Adrenal gland (tissue), 12 donors: ENCODE measurements around the gene WBP1L. TPM values are rescaled to one million over a fixed set of nuclear protein-coding genes. Genes with fewer than 3 reads are reported as not detected.
"Not testable (repeated sequence)": the region's sequence is repeated elsewhere in the genome, so short reads cannot be mapped to it uniquely, and the experiment has no call there.

Experiments used
- DNase-seq, 7 donors: peaks; one replicate each; pipeline ENCODE4 v3.0.0-alpha.2; 2019 to 2020
- H3K27ac ChIP-seq, 5 donors: fragments of 200-600 bp; sonication (generic) in 4 of 5; 1 replicate in 3 of 5; 2 replicates in 2 of 5; pipeline versions ENCODE4 v1.5.1 to v1.8.0; 2016 to 2020; ENCODE audit warnings: mild to moderate bottlenecking in 1 of 5
- H3K27me3 ChIP-seq: fragments of 200-600 bp; 2 replicates; pipeline ENCODE4 v1.8.0; 2021
- H3K36me3 ChIP-seq, 2 donors: fragments of 200-600 bp; replicated peaks in 1 of 2; 1 replicate in 1 of 2; 2 replicates in 1 of 2; pipeline versions ENCODE4 v1.5.1 to v1.8.0; 2018 to 2022
- H3K4me1 ChIP-seq, 2 donors: fragments of 200-600 bp; replicated peaks in 1 of 2; 1 replicate in 1 of 2; 2 replicates in 1 of 2; pipeline versions ENCODE4 v1.5.1 to v1.8.0; 2018 to 2021
- H3K4me3 ChIP-seq, 4 donors: fragments of 200-600 bp; sonication (generic) in 3 of 4; one replicate each; pipeline ENCODE4 v1.5.1; 2016 to 2018
- H3K9me3 ChIP-seq, 3 donors: fragments of 200-600 bp; sonication (generic) in 1 of 3; replicated peaks in 1 of 3; 1 replicate in 2 of 3; 2 replicates in 1 of 3; pipeline versions ENCODE4 v1.5.1 to v1.8.0; 2016 to 2021
- POLR2A ChIP-seq, 2 donors: fragments of 450-650 bp; IDR thresholded peaks; one replicate each; pipeline ENCODE4 v1.6.1; 2017; ENCODE audit warnings: antibody characterized with exemption in 2 of 2, mild to moderate bottlenecking in 2 of 2, moderate library complexity in 1 of 2
- WGBS, 4 donors: extraction: QIAGEN DNeasy Blood & Tissue Kit in 2 of 4; methylation state at CpG; one replicate each; pipeline versions ENCODE4 v1.1.5 to v1.1.7; 2013 to 2017; 5-methylcytosine and 5-hydroxymethylcytosine counted together
- intact Hi-C, 2 donors: fragments of 100-400 bp; cut with DNase I; formaldehyde crosslinking; loops; one replicate each; pipeline versions ENCODE4 v1.14.1 to v1.15.0; 2022 to 2023
- polyA plus RNA-seq, 3 donors: library from polyadenylated mRNA; stranded (reverse); fragments of 200-250 nt in 2 of 3; fragments of 350-450 nt in 1 of 3; fragmentation: Illumina TruSeq in 1 of 3; extraction: RNeasy Lipid Tissue Mini Kit (QIAGEN cat#74804) in 1 of 3; gene quantifications; one replicate each; pipeline ENCODE4 v1.2.3, GENCODE V29; 2013 to 2014
- total RNA-seq, 9 donors: library from RNA; depleted of rRNA in 4 of 9; stranded (reverse); fragments of >200 nt in 4 of 9; fragments of 120-200 nt in 1 of 9; fragmentation: NEBNext Ultra II Directional in 1 of 9; extraction: Animal tissue kit (Norgen Biotek cat#: 25700) in 1 of 9; gene quantifications; one replicate each; pipeline versions ENCODE4 v1.1.0 to v1.2.4, GENCODE V29; 2013 to 2023
- TF ChIP-seq, protein P1 (sequence below), 6 experiments: fragments of 450-650 bp in 4 of 6; fragments of 200-600 bp in 2 of 6; sonication (generic) in 1 of 6; IDR thresholded peaks; 1 replicate in 5 of 6; 2 replicates in 1 of 6; pipeline versions ENCODE4 v1.5.1 to v1.8.0; 2016 to 2021; ENCODE audit warnings: antibody characterized with exemption in 6 of 6, mild to moderate bottlenecking in 2 of 6, moderate library complexity in 1 of 6
- donor health status: healthy with polysubstance abuse.
- donor health status: Bipolar disorder and iron deficiency.
- donor health status: DM: yes; HTN: yes; CAD: no.
- donor health status: DM: no; HTN: no; CAD: no.
- donor health status: DM: no; HTN: no; CAD: no.
- donor health status: DM: yes; HTN: yes; CAD: no.

The WBP1L gene
- total and polyA plus RNA-seq, 12 donors = 38.5 to 231 (median 107) TPM

DNA sequence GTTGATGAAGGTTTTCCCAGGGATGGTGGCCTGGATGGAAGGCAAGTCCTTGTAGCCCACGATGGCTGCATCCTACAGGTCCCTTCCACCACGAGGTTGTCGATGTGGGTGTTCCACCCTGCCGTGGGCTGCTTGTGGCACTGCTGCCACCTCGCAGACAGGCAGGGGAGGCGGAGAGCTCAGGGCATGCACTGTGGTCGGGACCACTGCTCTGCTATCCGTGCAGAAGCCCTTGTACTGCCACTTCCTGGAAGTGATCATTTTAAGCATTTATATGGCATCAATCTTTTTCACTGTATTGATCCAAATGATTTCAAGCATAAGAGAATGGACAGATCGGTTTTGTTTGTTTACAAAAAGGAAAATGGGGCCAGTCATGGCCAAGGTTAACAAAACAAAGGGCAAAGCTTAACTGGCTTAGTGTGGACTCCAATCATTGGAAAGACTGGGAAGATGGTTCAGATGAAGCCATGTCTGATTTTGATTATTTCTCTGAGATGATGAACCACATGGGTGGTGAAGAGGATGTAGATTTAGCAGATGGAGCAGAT is 101.7 kb downstream of the WBP1L start:
- WGBS, 4 donors = 77 to 92% (median 90%) methylated on average over 7 to 9 of the region's 9 CpGs
- intact Hi-C loops = loop anchor here in 1 of 2 donors (10.0 kb wide), 1 partner anchor 229 kb away; no protein-coding TSS in a partner anchor
- H3K4me3 ChIP-seq = no peak overlapping the region
- H3K4me1 ChIP-seq = no peaks in the 10 kb centered on the region
- DNase-seq = no peak
- no peak overlapping the region for H3K27ac ChIP-seq
- H3K36me3 ChIP-seq = no peaks in the 10 kb centered on the region
- H3K9me3 ChIP-seq = no peaks in the 10 kb centered on the region
- no peak for TF ChIP-seq POLR2A (IDR thresholded peaks at IDR 0.05)
- TF ChIP-seq, protein P1, sequence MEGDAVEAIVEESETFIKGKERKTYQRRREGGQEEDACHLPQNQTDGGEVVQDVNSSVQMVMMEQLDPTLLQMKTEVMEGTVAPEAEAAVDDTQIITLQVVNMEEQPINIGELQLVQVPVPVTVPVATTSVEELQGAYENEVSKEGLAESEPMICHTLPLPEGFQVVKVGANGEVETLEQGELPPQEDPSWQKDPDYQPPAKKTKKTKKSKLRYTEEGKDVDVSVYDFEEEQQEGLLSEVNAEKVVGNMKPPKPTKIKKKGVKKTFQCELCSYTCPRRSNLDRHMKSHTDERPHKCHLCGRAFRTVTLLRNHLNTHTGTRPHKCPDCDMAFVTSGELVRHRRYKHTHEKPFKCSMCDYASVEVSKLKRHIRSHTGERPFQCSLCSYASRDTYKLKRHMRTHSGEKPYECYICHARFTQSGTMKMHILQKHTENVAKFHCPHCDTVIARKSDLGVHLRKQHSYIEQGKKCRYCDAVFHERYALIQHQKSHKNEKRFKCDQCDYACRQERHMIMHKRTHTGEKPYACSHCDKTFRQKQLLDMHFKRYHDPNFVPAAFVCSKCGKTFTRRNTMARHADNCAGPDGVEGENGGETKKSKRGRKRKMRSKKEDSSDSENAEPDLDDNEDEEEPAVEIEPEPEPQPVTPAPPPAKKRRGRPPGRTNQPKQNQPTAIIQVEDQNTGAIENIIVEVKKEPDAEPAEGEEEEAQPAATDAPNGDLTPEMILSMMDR (IDR thresholded peaks at IDR 0.05) = no peak
- no peaks in the 10 kb centered on the region for H3K27me3 ChIP-seq

DNA sequence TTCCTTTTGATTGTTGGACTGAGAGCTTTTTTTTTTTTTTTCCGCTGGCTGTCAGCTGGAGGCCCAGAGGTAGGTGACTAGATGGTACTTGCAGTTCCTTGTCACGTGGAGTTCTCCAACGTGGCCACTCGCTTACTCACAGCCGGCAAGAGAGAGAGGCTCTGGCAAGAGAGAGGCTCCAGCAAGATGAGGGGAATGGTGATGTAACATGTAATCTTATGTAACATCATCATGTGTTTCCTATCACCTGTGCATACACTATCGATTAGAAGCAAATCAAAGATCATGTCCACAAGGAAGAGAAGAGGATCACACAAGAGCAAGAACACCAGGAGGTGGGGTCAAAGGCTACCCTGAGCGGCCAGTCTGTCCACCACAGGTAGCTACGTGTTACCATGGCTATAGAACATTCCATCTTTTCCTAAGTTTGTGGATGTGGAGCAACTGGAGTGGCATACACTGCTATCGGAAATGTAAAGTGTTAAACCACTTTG is 106.3 kb downstream of the WBP1L start:
- peak in 3 of 7 donors; percentile 40 to 48 (median 47) for DNase-seq
- H3K4me1 ChIP-seq = peaks cover 8 to 9% of the 10 kb centered on the region in 2 donors
- H3K27ac ChIP-seq = no peak overlapping the region
- no peaks in the 10 kb centered on the region for H3K36me3 ChIP-seq
- no peaks in the 10 kb centered on the region for H3K9me3 ChIP-seq
- WGBS, 4 donors = 80 to 87% (median 83%) methylated on average over 9 of the region's 9 CpGs
- no peak overlapping the region for H3K4me3 ChIP-seq
- no peak for TF ChIP-seq POLR2A (IDR thresholded peaks at IDR 0.05)
- TF ChIP-seq, protein P1 (IDR thresholded peaks at IDR 0.05) = no peak
- H3K27me3 ChIP-seq = no peaks in the 10 kb centered on the region
- intact Hi-C loops = no loop called here

DNA sequence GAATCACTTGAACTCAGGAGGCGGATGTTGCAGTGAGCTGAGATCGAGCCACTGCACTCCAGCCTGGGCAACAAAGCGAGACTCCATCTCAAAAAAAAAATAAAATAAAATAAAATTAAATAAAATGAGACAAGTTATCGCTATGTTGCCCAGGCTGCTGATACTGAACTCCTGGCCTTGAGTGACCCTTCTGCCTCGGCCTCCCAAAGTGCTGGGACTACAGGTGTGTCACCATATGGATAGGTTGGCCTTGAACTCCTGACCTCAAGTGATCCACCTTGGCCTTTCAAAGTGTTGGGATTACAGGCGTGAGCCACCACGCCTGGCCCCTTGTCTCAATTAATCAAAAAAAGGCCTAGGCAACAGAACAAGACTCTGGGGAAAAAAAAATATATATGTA is 109.5 kb downstream of the WBP1L start:
- H3K4me3 ChIP-seq, H3K27me3 ChIP-seq, intact Hi-C loops, H3K36me3 ChIP-seq, H3K9me3 ChIP-seq, H3K27ac ChIP-seq: not testable (repeated sequence)
- H3K4me1 ChIP-seq = peaks cover 19 to 34% of the 10 kb centered on the region in 2 donors
- 81 to 89% (median 86%) methylated on average over 7 of the region's 7 CpGs for WGBS, 4 donors
- DNase-seq = peak in 1 of 7 donors; percentile 54

DNA sequence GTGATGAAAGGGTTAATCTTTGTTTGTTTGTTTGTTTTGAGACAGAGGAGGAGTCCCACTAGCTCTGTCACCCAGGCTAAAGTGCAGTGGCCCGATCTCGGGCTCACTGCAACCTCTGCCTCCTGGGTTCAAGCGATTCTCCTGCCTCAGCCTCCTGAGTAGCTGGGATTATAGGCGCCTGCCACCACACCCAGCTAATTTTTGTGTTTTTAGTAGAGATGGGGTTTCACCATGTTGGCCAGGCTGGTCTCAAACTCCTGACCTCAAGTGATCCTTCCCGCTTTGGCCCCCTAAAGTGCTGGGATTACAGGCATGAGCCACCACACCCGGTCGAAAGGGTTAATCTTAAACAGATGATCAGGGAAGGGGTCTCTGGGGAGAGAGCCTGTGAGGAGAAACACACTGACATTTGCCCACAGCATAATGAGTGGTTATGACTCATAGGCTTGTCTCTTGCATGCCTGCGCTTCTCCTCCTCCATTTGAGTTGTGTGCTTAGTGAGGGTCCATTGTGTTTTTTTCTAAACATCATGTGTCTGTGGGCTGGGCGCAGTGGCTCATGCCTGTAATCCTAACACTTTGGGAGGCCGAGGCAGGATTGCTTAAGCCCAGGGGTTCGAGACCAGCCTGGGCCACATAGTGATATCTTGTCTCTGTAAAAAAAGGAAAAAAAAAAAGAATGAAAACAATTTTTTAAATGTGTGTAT is 112.1 kb downstream of the WBP1L start:
- DNase-seq = peak in 6 of 7 donors; percentile 25 to 63 (median 49)
- H3K27ac ChIP-seq = peak overlapping the region; percentile 6 to 95 (median 80)
- H3K9me3 ChIP-seq, intact Hi-C loops, H3K27me3 ChIP-seq, H3K36me3 ChIP-seq: not testable (repeated sequence)
- peaks cover 19 to 59% of the 10 kb centered on the region in 2 donors for H3K4me1 ChIP-seq
- WGBS, 4 donors = 48 to 56% (median 54%) methylated on average over 10 to 11 of the region's 11 CpGs
- TF ChIP-seq POLR2A (IDR thresholded peaks at IDR 0.05) = peak in 1 of 2 donors; percentile 31
- H3K4me3 ChIP-seq = peak overlapping the region in 1 of 4 donors; percentile 75

DNA sequence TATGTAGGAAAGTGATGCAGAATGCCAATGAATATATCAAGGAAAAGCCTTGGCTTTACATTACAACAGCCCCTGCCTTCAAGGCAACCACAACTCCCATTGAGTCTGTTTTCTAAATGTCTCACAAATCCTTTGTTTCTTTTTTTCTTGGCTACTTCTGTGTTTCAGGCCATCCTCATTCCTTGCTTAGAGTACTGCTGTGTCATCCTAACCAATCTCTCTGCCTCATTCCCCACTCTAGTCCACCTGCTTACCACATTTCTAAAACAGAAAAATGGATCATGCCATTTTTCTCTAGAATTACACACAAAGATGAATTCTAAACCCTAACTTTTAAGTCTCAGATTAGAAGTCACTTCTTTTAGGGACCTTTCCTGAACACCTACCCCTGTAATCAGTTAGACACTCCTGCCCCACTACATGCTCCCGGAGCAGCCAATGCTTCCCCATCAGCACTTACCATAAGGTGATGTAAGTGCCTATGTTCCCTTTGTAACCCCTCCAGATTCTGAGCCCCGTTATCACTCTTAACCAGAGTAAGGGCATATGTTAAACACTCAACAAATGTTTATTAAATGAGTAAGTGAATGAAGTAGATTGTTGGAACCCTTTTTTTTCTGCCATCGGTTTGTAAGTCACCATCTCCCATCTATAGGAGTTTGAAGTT is 113.1 kb downstream of the WBP1L start:
- 84 to 91% (median 88%) methylated on average over 3 of the region's 3 CpGs for WGBS, 4 donors
- DNase-seq = peak in 2 of 7 donors; percentile 9 to 36
- no peaks in the 10 kb centered on the region for H3K9me3 ChIP-seq
- H3K4me3 ChIP-seq = no peak overlapping the region
- TF ChIP-seq POLR2A (IDR thresholded peaks at IDR 0.05) = no peak
- TF ChIP-seq, protein P1 (IDR thresholded peaks at IDR 0.05) = no peak
- intact Hi-C loops = no loop called here
- no peaks in the 10 kb centered on the region for H3K27me3 ChIP-seq
- H3K27ac ChIP-seq = peak overlapping the region in 3 of 5 donors; percentile 64 to 95 (median 94)
- peaks cover 19 to 60% of the 10 kb centered on the region in 2 donors for H3K4me1 ChIP-seq
- H3K36me3 ChIP-seq = no peaks in the 10 kb centered on the region
